Astrocyte of the spinal cord (primary cell): ENCODE data around the gene FYN.

ENCODE experiments used
- DNase-seq: peaks from one replicate; pipeline ENCODE4 v3.0.0; 2011; ENCODE audit warnings: low read depth, low spot score
- H3K4me3 ChIP-seq: 2 replicates; pipeline ENCODE4 v1.5.1; 2011; ENCODE audit warnings: low read depth, mild to moderate bottlenecking, low read length, moderate library complexity
- CTCF ChIP-seq: IDR thresholded peaks from 2 replicates; pipeline ENCODE4 v1.5.1; 2012; ENCODE audit warnings: low read depth, mild to moderate bottlenecking, low read length, inconsistent platforms
- in situ Hi-C: cut with HindIII; loops from 2 replicates; pipeline ENCODE4 v1.10.0; 2017; ENCODE audit warnings: low sequenced_read_pairs

The FYN gene

DNA sequence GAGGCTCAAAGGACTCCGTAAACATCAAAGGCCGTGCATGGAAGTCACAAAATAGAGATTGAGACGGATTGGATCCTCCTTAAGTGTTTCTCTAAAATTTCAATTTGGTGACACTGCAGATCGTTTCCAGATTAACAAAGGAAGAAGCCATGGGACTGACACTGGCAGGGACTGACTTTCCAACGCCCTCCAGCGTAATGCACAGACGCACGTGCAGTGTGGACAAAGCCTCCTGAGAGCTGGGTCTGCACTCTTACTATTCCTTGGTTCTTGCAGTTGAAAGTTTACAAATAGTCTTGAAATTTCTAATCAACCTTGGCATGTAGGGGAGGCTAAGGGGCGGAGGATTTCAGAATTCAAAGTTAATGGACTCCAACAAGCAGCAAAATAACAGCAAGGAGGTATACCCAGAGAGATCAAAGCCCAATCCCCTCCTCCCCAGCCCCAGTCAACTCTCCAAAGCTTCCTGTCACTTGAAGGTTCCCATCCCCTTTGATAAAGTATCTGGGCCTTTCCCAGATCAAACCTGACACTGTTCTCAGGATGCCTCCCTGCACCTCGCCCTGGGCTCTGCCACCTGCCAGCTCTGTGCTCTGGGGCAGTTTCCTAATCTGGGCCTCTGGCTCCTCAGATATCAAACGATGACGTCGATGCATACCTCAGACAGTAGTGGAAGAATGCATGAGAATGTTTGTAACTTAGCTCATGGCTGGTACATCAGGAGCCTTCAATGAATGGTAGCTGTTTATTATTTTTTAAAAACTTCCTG lies 161.1 kb downstream of the FYN start:
- in situ Hi-C loops, result no loop called here
- TF ChIP-seq CTCF, result no peak
- no peak overlapping the region for H3K4me3 ChIP-seq
- DNase-seq, result peak; percentile 86

GRCh38 chr6:111711476-111711875 lies 161.8 kb downstream of the FYN start:
- DNase-seq, result no peak
- H3K4me3 ChIP-seq, result no peak overlapping the region
- TF ChIP-seq CTCF, result no peak
- in situ Hi-C loops, result no loop called here

GRCh38 chr6:111710911-111711310 lies 162.3 kb downstream of the FYN start:
- no peak overlapping the region for H3K4me3 ChIP-seq
- no peak for TF ChIP-seq CTCF
- DNase-seq, result no peak
- in situ Hi-C loops, result no loop called here

DNA sequence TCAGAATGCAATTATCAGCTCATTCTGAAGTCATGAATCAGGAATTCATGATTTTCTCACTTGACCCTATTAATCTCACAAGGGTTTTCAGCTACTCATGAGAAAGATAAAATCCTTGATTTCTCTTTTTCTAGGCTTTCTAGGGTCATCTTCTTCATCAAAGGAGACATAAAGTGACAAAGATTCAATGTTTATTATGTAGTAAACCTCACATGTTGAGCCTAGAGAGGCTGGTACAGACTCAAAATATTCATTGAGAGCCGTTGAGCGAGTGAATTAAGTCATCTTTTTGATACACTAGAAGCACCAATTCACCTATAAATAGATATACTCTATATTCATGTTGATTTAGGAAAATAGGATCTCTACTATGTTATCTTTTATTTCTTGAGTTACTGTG lies 162.8 kb downstream of the FYN start:
- DNase-seq, result no peak
- TF ChIP-seq CTCF, result no peak
- no peak overlapping the region for H3K4me3 ChIP-seq
- in situ Hi-C loops, result no loop called here

GRCh38 chr6:111709615-111710398 lies 163.4 kb downstream of the FYN start:
- in situ Hi-C loops, result no loop called here
- DNase-seq, result peak; percentile 87
- H3K4me3 ChIP-seq, result no peak overlapping the region
- TF ChIP-seq CTCF, result peak; percentile 44

- no peak for DNase-seq
- no peak for TF ChIP-seq CTCF
- in situ Hi-C loops, result no loop called here
- no peak overlapping the region for H3K4me3 ChIP-seq
Observed at GRCh38 chr6:111709201-111709600, 164.1 kb downstream of the FYN start.
